IMR-90 (cell line): ENCODE results near the gene RBMS3. TPM values are rescaled to one million over a fixed set of nuclear protein-coding genes. Genes with fewer than 3 reads are reported as not detected.

Experiments used
- ATAC-seq: fragments of 200-7000 bp; cut with Tn5 transposase; 2 replicates; pipeline ENCODE4 v1.9.1; 2020; ENCODE audit warnings: low read depth, mild to moderate bottlenecking, moderate library complexity
- BruUV-seq: library from RNA; stranded (reverse); fragments of 400-500 nt; replicated peaks from 2 replicates; lab custom pipeline; 2021; lab: Mats Ljungman, UMichigan
- CTCF ChIA-PET: fragments of 300-600 bp; formaldehyde crosslinking; extraction: SDS; loops from one replicate; lab custom pipeline; 2021; ENCODE audit warnings: antibody characterized with exemption; lab: Yijun Ruan, JAX
- POLR2A ChIA-PET: fragments of 300-600 bp; sonication (Branson Sonifier 250); formaldehyde crosslinking; loops from one replicate; lab custom pipeline; 2022; ENCODE audit warnings: antibody characterized with exemption; ENCODE audit not compliant: unreplicated experiment; lab: Charles Lee
- DNase-seq: peaks from one replicate; pipeline ENCODE4 v3.0.0; 2013
- H2AFZ ChIP-seq: replicated peaks from 2 replicates; pipeline ENCODE3; 2013; ENCODE audit warnings: low read length, mild to moderate bottlenecking; ENCODE audit not compliant: poor library complexity
- H2AK5ac ChIP-seq: 2 replicates; pipeline ENCODE4 v1.6.1; 2013; ENCODE audit warnings: low read depth, low read length, inconsistent platforms
- H2AK9ac ChIP-seq: replicated peaks from 2 replicates; pipeline ENCODE3; 2013; ENCODE audit warnings: mild to moderate bottlenecking, low read depth, low read length, moderate library complexity; ENCODE audit not compliant: poor library complexity
- H2BK120ac ChIP-seq: 2 replicates; pipeline ENCODE4 v1.6.1; 2013; ENCODE audit warnings: low read depth, low read length, inconsistent platforms
- H2BK15ac ChIP-seq: 3 replicates; pipeline ENCODE4 v1.6.1; 2013; ENCODE audit warnings: low read depth, low read length, inconsistent platforms
- H2BK20ac ChIP-seq: 2 replicates; pipeline ENCODE4 v1.6.1; 2013; ENCODE audit warnings: low read depth, mild to moderate bottlenecking, inconsistent platforms, low read length, moderate library complexity
- H2BK5ac ChIP-seq: 2 replicates; pipeline ENCODE4 v1.6.1; 2013; ENCODE audit warnings: mild to moderate bottlenecking, low read depth, low read length, inconsistent platforms; ENCODE audit not compliant: poor library complexity, severe bottlenecking
- H3K14ac ChIP-seq: replicated peaks from 2 replicates; pipeline ENCODE4 v1.6.1; 2013; ENCODE audit warnings: low read depth, low read length, inconsistent platforms
- H3K18ac ChIP-seq: 2 replicates; pipeline ENCODE4 v1.6.1; 2013; ENCODE audit warnings: low read depth, low read length, control low read depth
- H3K23ac ChIP-seq: 2 replicates; pipeline ENCODE4 v1.6.1; 2013; ENCODE audit warnings: low read depth, low read length, inconsistent platforms
- H3K27ac ChIP-seq: 2 replicates; pipeline ENCODE4 v1.5.1; 2013; ENCODE audit warnings: mild to moderate bottlenecking, control low read depth, low read length; ENCODE audit not compliant: insufficient read depth
- H3K27me3 ChIP-seq: 2 replicates; pipeline ENCODE4 v1.6.1; 2013; ENCODE audit warnings: low read length; ENCODE audit not compliant: control insufficient read depth, insufficient read depth
- H3K36me3 ChIP-seq: 2 replicates; pipeline ENCODE4 v1.6.1; 2013; ENCODE audit warnings: low read length, mixed read lengths; ENCODE audit not compliant: control insufficient read depth, insufficient read depth
- H3K4ac ChIP-seq: 2 replicates; pipeline ENCODE4 v1.6.1; 2013; ENCODE audit warnings: low read depth, low read length, inconsistent platforms
- H3K4me1 ChIP-seq: 2 replicates; pipeline ENCODE4 v1.6.1; 2013; ENCODE audit warnings: low read length, mixed read lengths; ENCODE audit not compliant: control insufficient read depth, insufficient read depth
- H3K4me2 ChIP-seq: 2 replicates; pipeline ENCODE4 v1.6.1; 2013; ENCODE audit warnings: low read depth, mild to moderate bottlenecking, control low read depth, low read length, moderate library complexity
- H3K4me3 ChIP-seq: 2 replicates; pipeline ENCODE4 v1.5.1; 2013; ENCODE audit warnings: low read depth, mild to moderate bottlenecking, control low read depth, low read length, moderate library complexity; ENCODE audit not compliant: insufficient read depth
- H3K56ac ChIP-seq: 2 replicates; pipeline ENCODE4 v1.6.1; 2013; ENCODE audit warnings: low read length, inconsistent platforms; ENCODE audit not compliant: insufficient read depth; ENCODE audit errors: extremely low read depth
- H3K79me1 ChIP-seq, 2 experiments: 2 replicates each; pipeline ENCODE4 v1.6.1; 2013; ENCODE audit warnings: low read length in 2 of 2, inconsistent platforms in 1 of 2, low read depth in 1 of 2
- H3K9ac ChIP-seq: 2 replicates; pipeline ENCODE4 v1.6.1; 2013; ENCODE audit warnings: low read depth, low read length, control low read depth
- H3K9me1 ChIP-seq: 2 replicates; pipeline ENCODE4 v1.6.1; 2013; ENCODE audit warnings: low read length, inconsistent platforms; ENCODE audit not compliant: insufficient read depth
- H3K9me3 ChIP-seq: 2 replicates; pipeline ENCODE4 v1.6.1; 2013; ENCODE audit warnings: low read length; ENCODE audit not compliant: control insufficient read depth, insufficient read depth
- H4K20me1 ChIP-seq: 2 replicates; pipeline ENCODE4 v1.6.1; 2013; ENCODE audit warnings: low read length, inconsistent platforms; ENCODE audit not compliant: insufficient read depth
- H4K5ac ChIP-seq: 2 replicates; pipeline ENCODE4 v1.6.1; 2013; ENCODE audit warnings: mild to moderate bottlenecking, low read depth, low read length, control low read depth
- H4K8ac ChIP-seq, 2 experiments: 2 replicates each; pipeline ENCODE4 v1.6.1; 2013; ENCODE audit warnings: low read depth in 2 of 2, low read length in 2 of 2, control low read depth in 1 of 2, inconsistent platforms in 1 of 2
- H4K91ac ChIP-seq: 2 replicates; pipeline ENCODE4 v1.6.1; 2013; ENCODE audit warnings: low read depth, low read length, inconsistent platforms; ENCODE audit not compliant: insufficient read depth
- BHLHE40 ChIP-seq: fragments of 150-350 bp; IDR thresholded peaks from 2 replicates; pipeline ENCODE4 v1.6.1; 2016; ENCODE audit warnings: mild to moderate bottlenecking, low read depth, low read length
- CEBPB ChIP-seq: IDR thresholded peaks from 2 replicates; pipeline ENCODE4 v1.6.1; 2012; ENCODE audit warnings: low read depth, low read length, improper control_type of control experiment
- FOS ChIP-seq: fragments of 150-350 bp; IDR thresholded peaks from 2 replicates; pipeline ENCODE4 v1.6.1; 2016; ENCODE audit warnings: low read depth, low read length
- MAFK ChIP-seq: IDR thresholded peaks from 2 replicates; pipeline ENCODE4 v1.6.1; 2012; ENCODE audit warnings: low read depth, low read length, improper control_type of control experiment
- MAZ ChIP-seq: IDR thresholded peaks from 2 replicates; pipeline ENCODE4 v1.6.1; 2012; ENCODE audit warnings: low read depth, mild to moderate bottlenecking, low read length, improper control_type of control experiment, moderate library complexity, borderline replicate concordance
- MXI1 ChIP-seq: IDR thresholded peaks from 2 replicates; pipeline ENCODE4 v1.6.1; 2012; ENCODE audit warnings: low read depth, mild to moderate bottlenecking, low read length, moderate library complexity, borderline replicate concordance
- POLR2A ChIP-seq: IDR thresholded peaks from 2 replicates; pipeline ENCODE4 v1.6.1; 2012; ENCODE audit warnings: mild to moderate bottlenecking, low read depth, low read length
- RAD21 ChIP-seq: IDR thresholded peaks from 2 replicates; pipeline ENCODE4 v1.6.1; 2012; ENCODE audit warnings: low read length, improper control_type of control experiment
- RCOR1 ChIP-seq: IDR thresholded peaks from 2 replicates; pipeline ENCODE4 v1.6.1; 2012; ENCODE audit warnings: mild to moderate bottlenecking, low read length, improper control_type of control experiment; ENCODE audit not compliant: insufficient replicate concordance
- WGBS, 2 experiments: methylation state at CpG; one replicate each; pipeline versions ENCODE4 v1.1.5 to v1.1.7; 2013; ENCODE audit warnings: missing lambda C conversion rate in 2 of 2; ENCODE audit not compliant: insufficient read length in 1 of 2; ENCODE audit errors: extremely low coverage in 2 of 2; 5-methylcytosine and 5-hydroxymethylcytosine counted together
- dilution Hi-C: fragments of 300-500 bp; cut with HindIII; formaldehyde crosslinking; loops from one replicate; pipeline ENCODE4 v1.14.3; 2018; ENCODE audit warnings: low sequenced_read_pairs; ENCODE audit not compliant: unreplicated experiment
- in situ Hi-C: fragments of 300-500 bp; cut with MboI; formaldehyde crosslinking; loops from 3 replicates; pipeline ENCODE4 v1.14.3; 2019; ENCODE audit warnings: low sequenced_read_pairs, inconsistent platforms, mixed read lengths
- intact Hi-C: fragments of 100-400 bp; cut with micrococcal nuclease; formaldehyde crosslinking; loops from 2 replicates; pipeline ENCODE4 v1.10.0; 2022
- polyA plus RNA-seq, 3 experiments: library from polyadenylated mRNA; depleted of rRNA; stranded (reverse); fragments of >200 nt; gene quantifications; 2 replicates each; pipeline ENCODE4 v1.2.3, GENCODE V29; 2012; ENCODE audit warnings: low replicate concordance in 1 of 3
- total RNA-seq: library from RNA; depleted of rRNA; stranded (reverse); fragments of >200 nt; gene quantifications from 2 replicates; pipeline ENCODE4 v1.2.3, GENCODE V29; 2012
- TF ChIP-seq, protein P1 (sequence below): conservative IDR thresholded peaks from 2 replicates; pipeline ENCODE4 v1.5.1; 2012; ENCODE audit warnings: mild to moderate bottlenecking, low read depth, low read length, improper control_type of control experiment

Gene RBMS3
- total and polyA plus RNA-seq, 2 of the 4 experiments (the other 2 are of a cell fraction) = 15.2 to 127 TPM

GRCh38 chr3:29751647-29752314 is 470.9 kb downstream of the RBMS3 start:
- Histone ChIP-seq H2AK5ac (peak overlapping the region; percentile 9; the same call in 1 of the 2 replicates), H3K9ac (no peak overlapping the region), H3K79me1 (peaks cover 2% of the 10 kb centered on the region in 2 experiments; a peak in 2 of 4 replicates), H3K4me2 (no peak overlapping the region), H3K14ac (no peak overlapping the region), H3K36me3 (no peaks in the 10 kb centered on the region; the same call in 1 of the 2 replicates), H2AFZ (peak overlapping the region; percentile 42), H3K4me3 (no peak overlapping the region), H2BK15ac (no peak overlapping the region), H3K9me1 (no peaks in the 10 kb centered on the region; the same call in 1 of the 2 replicates), H3K4me1 (peaks cover 2% of the 10 kb centered on the region; the same call in 1 of the 2 replicates), H2BK120ac (no peak overlapping the region), H2BK5ac (no peak overlapping the region), H4K5ac (no peak overlapping the region; the same call in 1 of the 2 replicates), H4K91ac (no peak overlapping the region), H3K18ac (no peak overlapping the region), H3K4ac (no peak overlapping the region), H3K9me3 (no peaks in the 10 kb centered on the region), H3K56ac (no peak overlapping the region), H4K8ac (no peak overlapping the region), H3K23ac (no peak overlapping the region), H4K20me1 (no peaks in the 10 kb centered on the region), H3K27ac (no peak overlapping the region), H2AK9ac (peak overlapping the region; percentile 10), H3K27me3 (no peaks in the 10 kb centered on the region), H2BK20ac (no peak overlapping the region)
- BruUV-seq = no TSS peak
- 67% methylated on average over 1 of the region's 9 CpGs; no CpG with 5 or more reads in 1 of the 2 experiments for WGBS, 2 experiments
- DNase-seq (no peak), ATAC-seq (no peak)
- intact Hi-C loops (loop anchor here (10.0 kb wide), 1 partner anchor 127 kb away; no protein-coding TSS in a partner anchor), dilution Hi-C loops (no loop called here), in situ Hi-C loops (no loop called here)
- TF ChIP-seq RAD21 = no peak
- no peak for TF ChIP-seq RCOR1
- TF ChIP-seq FOS = no peak
- TF ChIP-seq CEBPB = no peak
- TF ChIP-seq MAZ = no peak
- TF ChIP-seq POLR2A = no peak
- TF ChIP-seq, protein P1, sequence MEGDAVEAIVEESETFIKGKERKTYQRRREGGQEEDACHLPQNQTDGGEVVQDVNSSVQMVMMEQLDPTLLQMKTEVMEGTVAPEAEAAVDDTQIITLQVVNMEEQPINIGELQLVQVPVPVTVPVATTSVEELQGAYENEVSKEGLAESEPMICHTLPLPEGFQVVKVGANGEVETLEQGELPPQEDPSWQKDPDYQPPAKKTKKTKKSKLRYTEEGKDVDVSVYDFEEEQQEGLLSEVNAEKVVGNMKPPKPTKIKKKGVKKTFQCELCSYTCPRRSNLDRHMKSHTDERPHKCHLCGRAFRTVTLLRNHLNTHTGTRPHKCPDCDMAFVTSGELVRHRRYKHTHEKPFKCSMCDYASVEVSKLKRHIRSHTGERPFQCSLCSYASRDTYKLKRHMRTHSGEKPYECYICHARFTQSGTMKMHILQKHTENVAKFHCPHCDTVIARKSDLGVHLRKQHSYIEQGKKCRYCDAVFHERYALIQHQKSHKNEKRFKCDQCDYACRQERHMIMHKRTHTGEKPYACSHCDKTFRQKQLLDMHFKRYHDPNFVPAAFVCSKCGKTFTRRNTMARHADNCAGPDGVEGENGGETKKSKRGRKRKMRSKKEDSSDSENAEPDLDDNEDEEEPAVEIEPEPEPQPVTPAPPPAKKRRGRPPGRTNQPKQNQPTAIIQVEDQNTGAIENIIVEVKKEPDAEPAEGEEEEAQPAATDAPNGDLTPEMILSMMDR = no peak
- TF ChIP-seq MAFK = no peak
- no peak for TF ChIP-seq BHLHE40
- no peak for TF ChIP-seq MXI1
- ChIA-PET POLR2A (no interaction called here), CTCF (no interaction called here)
